ENCODE measurements around the gene ATP4B. TPM values are rescaled to one million over a fixed set of nuclear protein-coding genes. Genes with fewer than 3 reads are reported as not detected.

The ATP4B gene
- polyA plus RNA-seq, 4 donors, result 0.54 TPM; not detected in 3

Other genes starting within 250 kb of the ATP4B start
- 1 to 10 TPM; 3.0 to 7.2 (median 4.6) TPM for gene ADPRHL1, start 204.7 kb downstream of the ATP4B start, polyA plus RNA-seq
- gene DCUN1D2, start 167.5 kb downstream of the ATP4B start, polyA plus RNA-seq, result 10 to 100 TPM in 3 of 4 donors, 1 to 10 TPM in 1; 7.3 to 19.2 (median 15.7) TPM
- gene TFDP1, start 73.4 kb downstream of the ATP4B start, polyA plus RNA-seq, result 10 to 100 TPM; 24.3 to 64.9 (median 51.2) TPM
- under 1 TPM in 2 of 4 donors, not detected in 2; 0.21 to 0.27 TPM for gene GRK1, start 9.0 kb upstream of the ATP4B start, polyA plus RNA-seq
- gene TMEM255B, start 101.0 kb upstream of the ATP4B start, polyA plus RNA-seq, result 1 to 10 TPM in 3 of 4 donors, not detected in 1; 1.4 to 9.3 (median 2.6) TPM
- 100 to 1,000 TPM in 2 of 4 donors, 10 to 100 TPM in 2; 42.7 to 136 (median 86.0) TPM for gene GAS6, start 205.9 kb upstream of the ATP4B start, polyA plus RNA-seq